NOMO-1 treated with dmso at 0.1 percent for 144 hours (cell line): Measurements from ENCODE around the gene MLH3.

Experiments
- DNase-seq: peaks from one replicate; lab custom pipeline; 2025; ENCODE audit not compliant: unreplicated experiment; lab: John Stamatoyannopoulos, UW

Gene MLH3

GRCh38 chr14:75067212-75067611 lies 15.9 kb upstream of the MLH3 start:
- DNase-seq, result no peak

- DNase-seq, result no peak
These were observed 15.4 kb upstream of the MLH3 start for GRCh38 chr14:75066691-75067090.

GRCh38 chr14:75064205-75064567 lies 12.9 kb upstream of the MLH3 start:
- DNase-seq, result no peak

GRCh38 chr14:75063491-75064204 lies 12.4 kb upstream of the MLH3 start, which contains the start of gene ACYP1:
Gene ACYP1, minus strand, starts transcription at chr14:75064024. Its CDS starts 471 bp downstream, at chr14:75063553.
- peak; percentile 87 for DNase-seq

- no peak for DNase-seq
These were observed 11.7 kb upstream of the MLH3 start for GRCh38 chr14:75063013-75063412.

GRCh38 chr14:75060420-75060819 lies 9.2 kb upstream of the MLH3 start:
- no peak for DNase-seq

- DNase-seq, result no peak
These were observed 8.4 kb upstream of the MLH3 start for GRCh38 chr14:75059642-75060041.

GRCh38 chr14:75054421-75054820 lies 3.2 kb upstream of the MLH3 start:
- no peak for DNase-seq

- no peak for DNase-seq
These were observed 2.4 kb upstream of the MLH3 start for GRCh38 chr14:75053396-75054291.

GRCh38 chr14:75051556-75051899 lies 261 bp upstream of the MLH3 start:
- DNase-seq, result no peak

- DNase-seq, result peak; percentile 10
These were observed 1.5 kb downstream of the MLH3 start for GRCh38 chr14:75049731-75050201.

GRCh38 chr14:75049136-75049535 lies 2.1 kb downstream of the MLH3 start:
- DNase-seq, result no peak

GRCh38 chr14:75048101-75048500 lies 3.2 kb downstream of the MLH3 start:
- no peak for DNase-seq

- no peak for DNase-seq
These were observed 3.8 kb downstream of the MLH3 start for GRCh38 chr14:75047506-75047905.

- DNase-seq, result no peak
These were observed 4.4 kb downstream of the MLH3 start for GRCh38 chr14:75046899-75047298.

- no peak for DNase-seq
These were observed 5.0 kb downstream of the MLH3 start for GRCh38 chr14:75046275-75046674.

GRCh38 chr14:75044752-75045151 lies 6.5 kb downstream of the MLH3 start:
- no peak for DNase-seq

GRCh38 chr14:75044322-75044721 lies 6.9 kb downstream of the MLH3 start:
- no peak for DNase-seq

GRCh38 chr14:75042035-75042434 lies 9.2 kb downstream of the MLH3 start:
- DNase-seq, result no peak

GRCh38 chr14:75041613-75042012 lies 9.7 kb downstream of the MLH3 start:
- no peak for DNase-seq

- DNase-seq, result no peak
These were observed 10.3 kb downstream of the MLH3 start for GRCh38 chr14:75040959-75041358.

GRCh38 chr14:75040507-75040906 lies 10.8 kb downstream of the MLH3 start:
- no peak for DNase-seq
